H1 (cell line): ENCODE results near the gene INPP5A. TPM values are rescaled to one million over a fixed set of nuclear protein-coding genes. Genes with fewer than 3 reads are reported as not detected.

Experiments
- BRCA1 ChIP-seq: IDR thresholded peaks from 2 replicates; pipeline ENCODE4 v1.6.1; 2012; ENCODE audit warnings: low read depth, low read length, improper control_type of control experiment
- CHD7 ChIP-seq: fragments of 300-600 bp; sonication (generic); IDR thresholded peaks from 2 replicates; pipeline ENCODE4 v1.7.1; 2012; ENCODE audit warnings: low read length, moderate library complexity, mild to moderate bottlenecking, inconsistent platforms; ENCODE audit not compliant: insufficient replicate concordance
- EP300 ChIP-seq, 2 experiments: IDR thresholded peaks; 1 replicate in 1 of 2; 2 replicates in 1 of 2; pipeline ENCODE4 v1.6.1; 2011 to 2012; ENCODE audit warnings: low read depth in 2 of 2, low read length in 2 of 2, mild to moderate bottlenecking in 2 of 2, borderline replicate concordance in 1 of 2, inconsistent platforms in 1 of 2, moderate library complexity in 1 of 2
- EZH2 ChIP-seq: fragments of 200-600 bp; sonication (generic); IDR thresholded peaks from 2 replicates; pipeline ENCODE4 v1.7.1; 2012; ENCODE audit warnings: low read depth, mild to moderate bottlenecking, moderate library complexity, low read length, inconsistent platforms; ENCODE audit not compliant: severe bottlenecking
- RAD21 ChIP-seq, 2 experiments: IDR thresholded peaks in 1 of 2; conservative IDR thresholded peaks in 1 of 2; 2 replicates each; pipeline ENCODE4 v1.6.1; 2011; ENCODE audit warnings: low read depth in 2 of 2, low read length in 2 of 2, improper control_type of control experiment in 1 of 2, inconsistent platforms in 1 of 2, mild to moderate bottlenecking in 1 of 2, moderate library complexity in 1 of 2
- TEAD4 ChIP-seq: IDR thresholded peaks from 2 replicates; pipeline ENCODE4 v1.6.1; 2012; ENCODE audit warnings: low read depth, low read length, inconsistent platforms, mixed read lengths
- polyA plus RNA-seq, 7 experiments: library from polyadenylated mRNA; depleted of rRNA in 3 of 7; stranded (reverse) in 5 of 7; unstranded in 2 of 7; fragments of >200 nt in 5 of 7; fragments of 200-250 nt in 2 of 7; gene quantifications; 1 replicate in 5 of 7; 2 replicates in 1 of 7; 4 replicates in 1 of 7; pipeline versions ENCODE4 v1.2.1 to v1.2.3, GENCODE V29; 2011 to 2013; ENCODE audit warnings: missing spikeins in 2 of 7, mixed read lengths in 2 of 7
- total RNA-seq: library from RNA; stranded (reverse); fragmentation: NEBNext Ultra II Directional; extraction: Animal tissue kit (Norgen Biotek cat#: 25700); gene quantifications from 2 replicates; pipeline ENCODE4 v1.2.1, GENCODE V29; 2021

Gene INPP5A
- total and polyA plus RNA-seq, 2 of the 8 experiments (the other 6 are each of a cell fraction or from before 2014, with no cell fraction given) = 19.7 to 27.5 TPM

- TF ChIP-seq CHD7 (no peak), EP300 (IDR thresholded peaks at IDR 0.05; ENCODE audit: borderline replicate concordance in 1 of 2, low read depth in 2 of 2, low read length in 2 of 2) (no peak), BRCA1 (no peak), EZH2 (no peak), RAD21 (IDR thresholded peaks at IDR 0.05 in 1 of 2, conservative IDR thresholded peaks at IDR 0.05 in 1 of 2; ENCODE audit: low read depth in 2 of 2, low read length in 2 of 2) (no peak), TEAD4 (no peak)
Measured at GRCh38 chr10:132804785-132805426, 267.3 kb downstream of the INPP5A start (continued).
